Suppressor macrophage treated with lipopolysaccharide for 1 hour (primary cell): ENCODE data around the gene OR4D2.
"Not testable (repeated sequence)": the region's sequence is repeated elsewhere in the genome, so short reads cannot be mapped to it uniquely, and the experiment has no call there.

Source experiments
- DNase-seq, 3 donors: peaks; one replicate each; pipeline ENCODE4 v3.0.0-alpha.2; 2020 to 2022

Gene OR4D2

DNA sequence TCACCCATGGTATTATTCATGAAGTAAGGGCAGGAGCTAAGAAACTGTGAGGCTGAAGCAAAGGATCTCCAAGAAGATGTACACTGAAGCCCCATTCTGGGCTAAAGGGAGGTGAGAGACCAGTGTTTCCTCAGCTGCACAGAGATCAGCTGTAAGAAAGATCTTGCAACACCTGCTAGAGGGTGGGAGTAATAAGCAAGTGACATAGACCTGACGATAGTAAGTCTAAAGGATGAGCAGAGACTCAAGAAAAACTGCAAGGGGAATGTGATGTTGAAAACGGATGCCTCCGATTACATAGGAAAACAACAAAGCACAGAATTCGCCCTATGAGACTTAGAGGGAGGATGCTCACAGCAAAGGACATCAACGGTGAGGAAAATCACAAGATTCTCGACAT, at the start of gene OR4D2:
Gene OR4D2 (plus strand): TSS at position 301 of the 400 bp plus-strand sequence. CDS start 2,674 bp downstream, outside the sequence.
- no peak for DNase-seq

- no peak for DNase-seq
Measured at GRCh38 chr17:58117382-58117781, 49.4 kb upstream of the OR4D2 start.

GRCh38 chr17:58119491-58119890, 47.3 kb upstream of the OR4D2 start:
- DNase-seq = no peak

GRCh38 chr17:58120195-58120822, 46.5 kb upstream of the OR4D2 start:
- DNase-seq = peak; percentile 44 to 76 (median 69)

- peak in 2 of 3 donors; percentile 11 to 15 for DNase-seq
Measured at GRCh38 chr17:58121925-58122324, 44.9 kb upstream of the OR4D2 start.

GRCh38 chr17:58127846-58128245, 38.9 kb upstream of the OR4D2 start:
- no peak for DNase-seq

DNA sequence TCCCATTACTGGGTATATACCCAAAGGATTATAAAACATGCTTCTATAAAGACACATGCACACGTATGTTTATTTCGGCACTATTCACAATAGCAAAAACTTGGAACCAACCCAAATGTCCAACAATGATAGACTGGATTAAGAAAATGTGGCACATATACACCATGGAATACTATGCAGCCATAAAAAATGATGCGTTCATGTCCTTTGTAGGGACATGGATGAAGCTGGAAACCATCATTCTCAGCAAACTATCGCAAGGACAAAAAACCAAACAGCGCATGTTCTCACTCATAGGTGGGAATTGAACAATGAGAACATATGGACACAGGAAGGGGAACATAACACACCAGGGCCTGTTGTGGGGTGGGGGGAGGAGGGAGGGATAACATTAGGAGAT, 34.1 kb upstream of the OR4D2 start:
- not testable (repeated sequence) for DNase-seq

GRCh38 chr17:58136669-58137279, 30.0 kb upstream of the OR4D2 start:
- no peak for DNase-seq

DNA sequence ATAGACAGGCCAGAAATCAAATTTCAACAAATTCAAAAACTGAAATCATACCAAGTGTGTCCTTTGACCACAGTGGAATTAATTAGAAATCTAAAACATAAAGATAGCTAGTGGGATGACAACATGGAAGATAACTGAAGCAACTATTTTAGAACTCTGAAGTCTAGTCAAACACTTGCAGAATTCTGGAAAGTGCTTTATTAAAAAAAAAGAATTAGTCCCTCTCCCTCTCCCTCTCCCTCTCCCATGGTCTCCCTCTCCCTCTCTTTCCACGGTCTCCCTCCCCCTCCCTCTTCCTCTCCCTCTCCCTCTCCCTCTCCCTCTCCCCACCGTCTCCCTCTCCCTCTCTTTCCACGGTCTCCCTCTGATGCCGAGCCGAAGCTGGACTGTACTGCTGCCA, 25.3 kb upstream of the OR4D2 start:
- no peak for DNase-seq

- DNase-seq = not testable (repeated sequence)
Measured at GRCh38 chr17:58143335-58143734, 23.4 kb upstream of the OR4D2 start.

- DNase-seq = no peak
Measured at GRCh38 chr17:58144801-58145200, 22.0 kb upstream of the OR4D2 start.

- no peak for DNase-seq
Measured at GRCh38 chr17:58147930-58148434, 18.8 kb upstream of the OR4D2 start, which contains the start of gene OR4D1. TSS of gene OR4D1 (plus strand) at chr17:58148384. CDS start at chr17:58155154, 6,770 bp downstream.

DNA sequence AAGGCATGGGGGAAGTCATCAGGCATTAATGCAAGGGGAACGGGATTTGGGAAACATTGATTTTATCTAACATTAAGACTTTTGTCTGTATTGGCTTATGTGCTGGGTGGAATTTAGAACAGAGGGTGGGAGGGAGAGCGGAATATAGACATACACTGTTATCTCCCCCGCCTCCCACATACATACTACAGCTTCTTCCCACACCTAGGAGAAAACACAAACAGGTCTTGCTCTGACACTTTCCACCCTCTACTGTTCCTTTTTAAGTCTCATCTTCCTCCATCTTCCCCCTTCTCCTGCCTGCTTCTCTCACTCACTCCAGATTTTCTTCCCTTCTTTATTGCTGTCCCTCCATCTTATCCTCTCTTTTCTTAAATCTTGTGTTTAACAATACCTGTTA, 18.2 kb upstream of the OR4D2 start:
- no peak for DNase-seq

GRCh38 chr17:58150394-58150793, 16.4 kb upstream of the OR4D2 start:
- no peak for DNase-seq

- no peak for DNase-seq
Measured at GRCh38 chr17:58153046-58153445, 13.7 kb upstream of the OR4D2 start.

GRCh38 chr17:58153671-58154070, 13.1 kb upstream of the OR4D2 start:
- no peak for DNase-seq

DNA sequence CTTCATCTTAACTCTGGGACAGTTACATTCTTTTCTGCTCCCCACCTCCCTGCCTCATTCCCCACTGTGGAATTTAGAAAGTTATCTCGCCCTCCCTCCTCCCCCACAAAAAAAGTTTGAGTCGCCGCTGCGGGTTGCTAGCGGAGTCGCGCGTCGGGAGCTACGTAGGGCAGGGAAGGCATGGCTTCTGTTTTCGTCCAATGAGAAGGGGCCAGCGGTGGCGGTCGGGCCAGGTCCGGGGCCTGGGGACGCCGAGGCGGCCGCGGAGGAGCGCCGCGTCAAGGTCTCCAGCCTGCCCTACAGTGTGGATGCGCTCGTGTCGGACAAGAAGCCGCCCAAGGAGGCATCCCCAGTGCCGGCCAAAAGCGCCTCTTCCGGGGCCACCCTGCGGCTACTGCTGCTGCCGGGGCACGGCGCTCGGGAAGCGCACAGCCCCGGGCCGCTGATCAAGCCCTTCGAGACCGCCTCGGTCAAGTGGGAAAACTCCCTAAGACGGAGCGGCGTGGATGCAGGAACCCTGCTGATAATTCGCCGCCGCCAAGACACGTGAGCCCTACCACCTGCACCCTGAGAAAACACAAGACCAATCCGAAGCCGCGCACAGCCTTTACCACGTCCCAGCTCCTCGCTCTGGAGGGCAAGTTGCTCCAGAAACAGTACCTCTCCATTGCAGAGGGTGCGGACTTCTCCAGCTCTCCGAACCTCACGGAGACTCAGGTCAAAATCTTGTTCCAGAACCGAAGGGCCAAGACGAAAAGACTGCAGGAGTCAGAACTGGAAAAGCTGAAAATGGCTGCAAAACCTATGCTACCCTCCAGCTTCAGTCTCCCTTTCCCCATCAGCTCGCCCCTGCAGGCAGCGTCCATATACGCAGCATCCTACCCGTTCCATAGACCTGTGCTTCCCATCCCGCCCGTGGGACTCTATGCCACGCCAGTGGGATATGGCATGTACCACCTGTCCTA, 9.7 kb upstream of the OR4D2 start:
- peak; percentile 27 to 58 (median 45) for DNase-seq

DNA sequence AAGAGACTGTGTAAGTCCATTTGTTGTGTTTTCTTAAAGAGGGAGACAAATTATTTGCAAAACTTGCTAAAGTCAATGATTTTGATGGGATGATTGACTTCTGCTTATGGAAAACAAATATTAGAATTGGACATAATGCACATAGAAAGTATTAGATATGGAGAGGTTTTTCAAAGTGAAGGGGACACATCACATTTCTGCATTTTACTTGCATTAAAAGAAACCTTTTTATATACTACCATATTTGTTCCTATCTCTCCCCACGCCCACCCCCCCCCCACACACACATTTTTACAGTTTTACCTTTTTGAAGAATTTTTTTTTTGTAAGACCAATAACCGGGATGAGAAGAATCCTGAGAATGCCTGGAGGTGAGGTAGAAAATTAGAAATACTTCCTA, 8.6 kb upstream of the OR4D2 start:
- DNase-seq = no peak

GRCh38 chr17:58161566-58161965, 5.2 kb upstream of the OR4D2 start:
- no peak for DNase-seq

DNA sequence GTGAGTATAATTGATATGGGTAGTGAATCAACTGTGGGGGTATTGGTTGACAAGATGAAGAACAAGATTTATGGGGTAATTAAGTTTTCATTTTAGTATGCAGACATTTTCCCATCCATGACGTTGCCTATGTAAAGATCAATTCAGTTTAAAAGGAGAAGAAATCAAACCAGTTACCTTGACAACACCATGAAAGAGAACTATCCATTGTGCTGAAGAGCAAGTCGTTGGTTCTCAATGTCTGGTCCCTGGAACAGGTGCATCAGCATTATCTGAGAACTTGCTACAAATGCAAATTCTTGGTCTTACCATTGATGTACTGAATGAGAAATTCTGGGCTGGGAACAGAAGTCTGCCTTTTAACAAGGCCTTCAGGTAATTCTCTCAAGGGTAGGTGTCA, 801 bp upstream of the OR4D2 start:
- no peak for DNase-seq

- DNase-seq = no peak
Measured at GRCh38 chr17:58170622-58171021, 3.8 kb downstream of the OR4D2 start.

DNA sequence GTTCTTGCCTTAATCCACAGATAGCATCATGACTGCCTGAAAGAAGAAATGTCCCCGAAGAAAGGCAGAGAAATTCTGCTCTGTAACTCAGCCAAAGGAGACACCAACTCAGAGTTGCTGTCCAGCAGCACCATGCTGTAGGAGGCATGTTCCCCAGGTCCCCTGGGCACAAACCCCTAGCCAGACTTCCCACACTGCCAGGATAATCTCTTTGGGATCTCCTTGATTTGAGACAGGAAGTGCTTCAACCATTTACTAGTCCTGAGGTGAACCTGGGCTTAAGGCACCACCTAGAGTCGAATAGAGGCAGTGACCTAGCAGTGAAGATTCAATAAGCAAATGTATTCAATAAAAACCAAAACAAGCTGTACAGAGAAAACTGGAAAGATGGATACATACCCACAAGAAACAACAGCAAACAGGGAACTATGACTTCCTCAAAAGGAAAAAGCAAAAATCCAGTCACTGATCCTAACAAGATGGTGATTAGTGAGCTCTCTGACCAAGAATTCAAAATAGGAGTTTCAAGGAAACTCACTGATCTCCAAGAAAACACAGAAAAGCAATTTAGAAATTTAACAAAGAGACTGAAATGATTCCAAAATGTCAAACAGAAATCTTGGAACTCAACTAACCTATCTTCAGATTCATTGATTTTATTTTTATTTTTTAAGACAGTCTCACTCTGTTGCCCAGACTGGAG, 5.7 kb downstream of the OR4D2 start:
- peak in 2 of 3 donors; percentile 10 to 21 for DNase-seq

DNA sequence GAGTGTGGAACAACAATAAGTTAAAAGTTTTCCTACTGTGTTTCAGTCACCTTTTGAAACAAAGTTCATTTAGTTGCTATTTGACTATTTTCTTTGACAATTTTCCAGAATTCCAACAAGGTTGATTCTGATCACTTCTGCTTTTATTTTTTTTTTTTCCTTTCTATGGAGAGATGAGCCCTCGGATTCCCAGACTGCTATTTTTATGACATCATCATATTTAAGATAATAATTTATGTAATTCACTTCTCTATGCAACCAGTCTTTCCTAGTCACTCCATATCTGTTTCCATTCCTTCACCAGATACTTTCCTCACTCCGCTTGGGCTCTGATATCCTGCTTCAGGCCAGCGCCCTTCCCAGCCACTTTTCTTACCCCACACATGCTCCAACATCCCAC, 8.1 kb downstream of the OR4D2 start:
- no peak for DNase-seq
